GM13977 (cell line): ENCODE results near the gene THBS4.

Experiments
- DNase-seq: peaks from one replicate; pipeline ENCODE4 v3.0.0; 2012; ENCODE audit warnings: low spot score
- in situ Hi-C: fragments of 300-500 bp; cut with MboI; formaldehyde crosslinking; loops from one replicate; pipeline ENCODE4 v1.12.0; 2022; ENCODE audit warnings: low sequenced_read_pairs, low pct_unique_long_range_greater_than_20kb, mixed read lengths, inconsistent platforms; ENCODE audit not compliant: unreplicated experiment
- TF ChIP-seq, protein P1 (sequence below): IDR thresholded peaks from 2 replicates; pipeline ENCODE4 v1.5.1; 2012; ENCODE audit warnings: mild to moderate bottlenecking, control low read depth; ENCODE audit not compliant: insufficient read depth; ENCODE audit errors: extremely low read depth, missing control alignments

The THBS4 gene

DNA sequence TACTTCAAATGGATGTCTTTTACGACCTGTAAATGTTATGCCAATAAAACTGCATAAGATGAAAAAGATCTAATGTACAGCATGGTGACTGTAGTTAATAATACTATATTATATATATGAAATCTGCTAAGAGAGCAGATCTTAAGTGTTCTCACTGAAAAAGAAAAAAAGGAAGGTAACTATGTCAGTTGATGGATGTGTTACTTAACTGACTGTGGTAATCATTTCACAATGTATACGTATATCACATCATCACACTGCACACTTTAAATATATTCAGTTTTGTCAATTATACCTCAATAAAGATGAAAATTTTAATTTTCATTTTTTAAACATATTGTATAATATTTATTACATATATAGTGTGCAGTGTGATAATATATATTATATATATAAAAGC, 31.9 kb downstream of the THBS4 start:
- no peak for DNase-seq
- TF ChIP-seq, protein P1, sequence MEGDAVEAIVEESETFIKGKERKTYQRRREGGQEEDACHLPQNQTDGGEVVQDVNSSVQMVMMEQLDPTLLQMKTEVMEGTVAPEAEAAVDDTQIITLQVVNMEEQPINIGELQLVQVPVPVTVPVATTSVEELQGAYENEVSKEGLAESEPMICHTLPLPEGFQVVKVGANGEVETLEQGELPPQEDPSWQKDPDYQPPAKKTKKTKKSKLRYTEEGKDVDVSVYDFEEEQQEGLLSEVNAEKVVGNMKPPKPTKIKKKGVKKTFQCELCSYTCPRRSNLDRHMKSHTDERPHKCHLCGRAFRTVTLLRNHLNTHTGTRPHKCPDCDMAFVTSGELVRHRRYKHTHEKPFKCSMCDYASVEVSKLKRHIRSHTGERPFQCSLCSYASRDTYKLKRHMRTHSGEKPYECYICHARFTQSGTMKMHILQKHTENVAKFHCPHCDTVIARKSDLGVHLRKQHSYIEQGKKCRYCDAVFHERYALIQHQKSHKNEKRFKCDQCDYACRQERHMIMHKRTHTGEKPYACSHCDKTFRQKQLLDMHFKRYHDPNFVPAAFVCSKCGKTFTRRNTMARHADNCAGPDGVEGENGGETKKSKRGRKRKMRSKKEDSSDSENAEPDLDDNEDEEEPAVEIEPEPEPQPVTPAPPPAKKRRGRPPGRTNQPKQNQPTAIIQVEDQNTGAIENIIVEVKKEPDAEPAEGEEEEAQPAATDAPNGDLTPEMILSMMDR: no peak
- in situ Hi-C loops: no loop called here

DNA sequence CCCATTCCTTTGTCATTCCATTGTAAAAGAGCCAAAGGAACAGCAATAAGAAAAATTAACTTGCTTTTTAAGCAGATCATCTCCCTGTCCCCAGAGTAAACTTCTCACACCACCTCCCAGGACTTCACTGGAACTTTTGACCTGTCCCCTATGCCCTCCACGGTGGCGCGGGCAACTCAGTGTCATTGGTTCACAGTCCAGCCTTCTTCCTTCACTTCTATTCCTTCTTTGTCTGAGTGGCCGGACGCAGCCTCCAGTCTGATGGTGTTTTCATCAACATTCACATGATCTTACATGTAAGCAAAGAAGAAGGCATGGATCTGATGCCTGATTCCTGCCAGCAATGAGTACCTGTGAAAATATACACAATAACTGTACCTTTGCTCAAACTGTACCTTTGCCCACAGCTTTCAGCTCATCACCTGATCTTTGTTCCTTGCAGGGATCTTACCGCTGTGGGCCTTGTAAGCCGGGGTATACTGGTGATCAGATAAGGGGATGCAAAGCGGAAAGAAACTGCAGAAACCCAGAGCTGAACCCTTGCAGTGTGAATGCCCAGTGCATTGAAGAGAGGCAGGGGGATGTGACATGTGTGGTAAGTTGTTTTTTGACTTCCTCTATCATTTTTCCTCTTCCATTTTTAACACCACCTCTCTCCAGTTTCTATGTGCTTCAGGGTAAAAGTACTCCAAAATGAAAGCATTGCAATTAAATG, 32.5 kb downstream of the THBS4 start:
- TF ChIP-seq, protein P1: no peak
- in situ Hi-C loops: no loop called here
- no peak for DNase-seq

DNA sequence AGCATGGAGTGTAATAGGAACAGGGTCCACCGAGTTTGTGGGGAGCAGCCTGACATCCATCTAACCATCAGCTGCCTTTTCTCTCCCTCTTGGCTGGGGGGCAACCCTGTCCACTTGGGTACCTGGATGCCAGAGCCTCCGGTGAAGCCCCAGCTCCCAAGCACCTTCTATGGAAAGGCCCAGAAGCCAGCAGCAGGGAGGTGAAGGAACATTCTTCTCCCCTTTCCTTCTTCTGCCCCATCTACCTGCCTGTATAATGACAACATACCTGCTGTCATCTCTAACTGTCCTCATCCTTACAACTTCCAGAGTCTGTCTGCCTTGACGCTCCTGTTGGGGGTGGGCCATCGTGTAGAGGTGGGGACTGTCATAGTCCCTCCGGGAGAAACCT, 33.1 kb downstream of the THBS4 start:
- no peak for DNase-seq
- in situ Hi-C loops: no loop called here
- TF ChIP-seq, protein P1: no peak

DNA sequence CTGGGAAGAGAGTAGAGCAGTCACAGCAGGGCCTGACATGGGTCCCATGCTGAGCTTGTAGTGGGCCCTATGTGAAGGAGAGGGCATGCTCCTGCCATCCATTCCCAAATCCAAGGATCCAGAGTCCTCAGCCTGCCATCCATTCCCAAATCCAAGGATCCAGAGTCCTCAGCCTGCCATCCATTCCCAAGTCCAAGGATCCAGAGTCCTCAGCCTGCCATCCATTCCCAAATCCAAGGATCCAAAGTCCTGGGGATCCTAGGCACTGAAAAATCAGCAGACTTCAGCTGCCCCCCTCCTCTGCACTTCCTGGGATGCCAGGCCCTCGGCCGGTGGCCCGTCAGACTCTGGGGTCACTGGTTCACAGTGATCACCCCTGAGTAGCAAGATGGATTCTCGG, 33.6 kb downstream of the THBS4 start:
- DNase-seq: no peak
- in situ Hi-C loops: no loop called here
- TF ChIP-seq, protein P1: no peak

DNA sequence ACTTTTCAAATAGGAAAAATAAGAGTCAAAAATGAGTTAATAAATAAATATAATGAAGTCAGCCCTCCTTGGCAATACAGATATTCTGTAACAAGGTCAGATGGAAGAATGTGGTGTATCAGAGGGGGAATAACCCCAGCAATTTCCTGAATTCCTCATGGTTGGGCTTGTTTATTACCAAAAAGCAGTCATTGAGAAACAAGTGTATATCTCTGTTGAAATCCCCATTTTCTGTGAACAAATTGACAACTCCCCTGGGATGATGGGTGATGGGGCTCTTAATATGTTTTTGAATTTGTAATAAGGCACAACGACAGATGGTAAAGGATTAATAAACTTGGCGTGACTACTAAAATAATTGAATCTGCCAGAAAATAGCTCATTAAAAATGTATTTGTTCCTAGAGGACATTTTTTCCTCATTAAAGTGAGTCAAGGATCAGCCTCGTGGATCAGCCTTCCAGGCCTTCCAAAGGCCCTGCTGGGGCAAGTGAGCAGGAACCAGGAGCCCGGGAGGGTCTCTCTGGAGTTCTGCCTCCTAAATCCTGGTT, 34.2 kb downstream of the THBS4 start:
- TF ChIP-seq, protein P1: no peak
- DNase-seq: no peak
- in situ Hi-C loops: no loop called here

DNA sequence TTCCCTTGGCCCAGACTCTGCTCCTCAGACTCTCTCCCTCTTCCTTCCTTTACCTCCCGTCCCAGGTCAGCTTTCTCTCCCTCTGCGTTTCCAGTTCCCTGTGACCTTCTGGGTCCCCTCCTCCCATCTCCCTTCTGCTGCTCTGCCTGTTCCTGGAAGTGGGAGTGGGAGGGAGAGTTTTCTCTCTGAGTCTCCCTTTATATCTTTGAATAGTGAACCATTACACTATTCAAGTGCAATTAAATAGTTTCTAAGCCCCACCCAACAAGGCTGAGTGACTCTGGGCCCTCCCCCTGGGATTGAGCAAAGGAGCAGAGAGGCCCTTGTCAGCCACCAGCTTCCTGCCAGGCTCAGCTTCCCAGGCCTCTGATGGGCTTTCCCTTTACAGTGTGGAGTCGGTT, 34.8 kb downstream of the THBS4 start:
- in situ Hi-C loops: no loop called here
- no peak for DNase-seq
- TF ChIP-seq, protein P1: no peak
